Smooth muscle cell (in vitro differentiated cells): Measurements from ENCODE around the gene F5. TPM values are rescaled to one million over a fixed set of nuclear protein-coding genes. Genes with fewer than 3 reads are reported as not detected.

Experiments
- DNase-seq: peaks from one replicate; lab custom pipeline; 2025; ENCODE audit not compliant: unreplicated experiment; lab: John Stamatoyannopoulos, UW
- H2AFZ ChIP-seq: fragments of 200-600 bp; sonication (generic); 2 replicates; pipeline ENCODE4 v1.6.0; 2016; ENCODE audit warnings: antibody characterized with exemption, low read depth, mild to moderate bottlenecking
- H3F3A ChIP-seq: fragments of 200-600 bp; sonication (generic); 2 replicates; pipeline ENCODE4 v1.6.0; 2017; ENCODE audit warnings: antibody characterized with exemption, low read depth
- H3K27ac ChIP-seq: fragments of 200-600 bp; sonication (generic); 2 replicates; pipeline ENCODE4 v1.5.1; 2016; ENCODE audit warnings: low read depth, mild to moderate bottlenecking
- H3K27me3 ChIP-seq: fragments of 200-600 bp; sonication (generic); 2 replicates; pipeline ENCODE4 v1.6.1; 2016; ENCODE audit warnings: low read depth, mild to moderate bottlenecking
- H3K36me3 ChIP-seq: fragments of 200-600 bp; sonication (generic); 2 replicates; pipeline ENCODE4 v1.5.1; 2016; ENCODE audit warnings: low read depth
- H3K4me1 ChIP-seq: fragments of 200-600 bp; sonication (generic); 2 replicates; pipeline ENCODE4 v1.5.1; 2016; ENCODE audit warnings: low read depth
- H3K4me2 ChIP-seq: fragments of 200-600 bp; sonication (generic); 2 replicates; pipeline ENCODE4 v1.6.0; 2016; ENCODE audit warnings: mild to moderate bottlenecking
- H3K4me3 ChIP-seq: fragments of 200-600 bp; sonication (generic); 2 replicates; pipeline ENCODE4 v1.5.1; 2016; ENCODE audit warnings: mild to moderate bottlenecking
- H3K79me2 ChIP-seq: fragments of 200-600 bp; sonication (generic); 2 replicates; pipeline ENCODE4 v1.6.0; 2016; ENCODE audit warnings: low read depth, mild to moderate bottlenecking
- H3K9ac ChIP-seq: fragments of 200-600 bp; sonication (generic); 2 replicates; pipeline ENCODE4 v1.6.0; 2016; ENCODE audit warnings: low read depth
- H3K9me3 ChIP-seq: fragments of 200-600 bp; sonication (generic); replicated peaks from 2 replicates; pipeline ENCODE4 v1.5.1; 2016; ENCODE audit warnings: low read depth
- H4K20me1 ChIP-seq: fragments of 200-600 bp; sonication (generic); 2 replicates; pipeline ENCODE4 v1.6.0; 2016; ENCODE audit warnings: low read depth
- CTCF ChIP-seq: fragments of 200-600 bp; sonication (generic); IDR thresholded peaks from 2 replicates; pipeline ENCODE4 v1.5.1; 2017; ENCODE audit warnings: borderline replicate concordance, mild to moderate bottlenecking, antibody characterized with exemption; ENCODE audit not compliant: insufficient read depth, poor library complexity, severe bottlenecking
- WGBS: methylation state at CpG from one replicate; pipeline ENCODE4 v1.1.7; 2016; ENCODE audit warnings: low lambda C conversion rate; 5-methylcytosine and 5-hydroxymethylcytosine counted together
- polyA plus RNA-seq: library from polyadenylated mRNA; unstranded; fragments of >200 nt; fragmentation: Nextera tagmentation; extraction: Ambion mirVana; gene quantifications from 2 replicates; pipeline ENCODE4 v1.2.1, GENCODE V29; 2016
- total RNA-seq: library from RNA; depleted of rRNA; stranded (reverse); fragments of >200 nt; gene quantifications from 2 replicates; pipeline ENCODE4 v1.2.3, GENCODE V29; 2014

Gene F5
- total and polyA plus RNA-seq, 2 experiments from 2014 or later, result 0.13 to 0.45 TPM

- H3K4me1 ChIP-seq, result peaks cover 28% of the 10 kb centered on the region
- H2AFZ ChIP-seq, result no peak overlapping the region
- no peak for DNase-seq
- no peaks in the 10 kb centered on the region for H3K27me3 ChIP-seq
- peaks cover 14% of the 10 kb centered on the region for H3F3A ChIP-seq
- H3K36me3 ChIP-seq, result no peaks in the 10 kb centered on the region
- peak overlapping the region; percentile 66 for H3K4me2 ChIP-seq
- no peak overlapping the region for H3K4me3 ChIP-seq
- peak overlapping the region; percentile 56 for H3K9ac ChIP-seq
- H4K20me1 ChIP-seq, result no peaks in the 10 kb centered on the region
- no peaks in the 10 kb centered on the region for H3K9me3 ChIP-seq
- WGBS, result 39% methylated on average over 9 of the region's 9 CpGs
- no peaks in the 10 kb centered on the region for H3K79me2 ChIP-seq
- no peak for TF ChIP-seq CTCF
- peak overlapping the region; percentile 79 for H3K27ac ChIP-seq
Observed at GRCh38 chr1:169528215-169529067, 57.8 kb downstream of the F5 start.

GRCh38 chr1:169527451-169528214 is 58.6 kb downstream of the F5 start:
- DNase-seq, result no peak
- peak overlapping the region; percentile 56 for H3K9ac ChIP-seq
- WGBS, result 65% methylated on average over 5 of the region's 5 CpGs
- no peaks in the 10 kb centered on the region for H3K79me2 ChIP-seq
- peak overlapping the region; percentile 79 for H3K27ac ChIP-seq
- peak overlapping the region; percentile 66 for H3K4me2 ChIP-seq
- H3K36me3 ChIP-seq, result no peaks in the 10 kb centered on the region
- H3K4me3 ChIP-seq, result no peak overlapping the region
- no peaks in the 10 kb centered on the region for H4K20me1 ChIP-seq
- no peaks in the 10 kb centered on the region for H3K9me3 ChIP-seq
- no peaks in the 10 kb centered on the region for H3K27me3 ChIP-seq
- H3F3A ChIP-seq, result peaks cover 14% of the 10 kb centered on the region
- peaks cover 28% of the 10 kb centered on the region for H3K4me1 ChIP-seq
- no peak for TF ChIP-seq CTCF
- no peak overlapping the region for H2AFZ ChIP-seq

- H3F3A ChIP-seq, result peaks cover 14% of the 10 kb centered on the region
- H3K4me3 ChIP-seq, result no peak overlapping the region
- H3K27ac ChIP-seq, result peak overlapping the region; percentile 79
- H2AFZ ChIP-seq, result peak overlapping the region; percentile 13
- H3K9ac ChIP-seq, result peak overlapping the region; percentile 20
- no peaks in the 10 kb centered on the region for H3K79me2 ChIP-seq
- no peak for TF ChIP-seq CTCF
- no peak for DNase-seq
- H3K4me1 ChIP-seq, result peaks cover 28% of the 10 kb centered on the region
- H3K4me2 ChIP-seq, result peak overlapping the region; percentile 66
- H3K9me3 ChIP-seq, result no peaks in the 10 kb centered on the region
- no peaks in the 10 kb centered on the region for H3K36me3 ChIP-seq
- no peaks in the 10 kb centered on the region for H4K20me1 ChIP-seq
- H3K27me3 ChIP-seq, result no peaks in the 10 kb centered on the region
- 79% methylated on average over 3 of the region's 3 CpGs for WGBS
Observed at GRCh38 chr1:169527001-169527400, 59.3 kb downstream of the F5 start.
